ENCODE data around the gene CNTN2.

CNTN2 gene

DNA sequence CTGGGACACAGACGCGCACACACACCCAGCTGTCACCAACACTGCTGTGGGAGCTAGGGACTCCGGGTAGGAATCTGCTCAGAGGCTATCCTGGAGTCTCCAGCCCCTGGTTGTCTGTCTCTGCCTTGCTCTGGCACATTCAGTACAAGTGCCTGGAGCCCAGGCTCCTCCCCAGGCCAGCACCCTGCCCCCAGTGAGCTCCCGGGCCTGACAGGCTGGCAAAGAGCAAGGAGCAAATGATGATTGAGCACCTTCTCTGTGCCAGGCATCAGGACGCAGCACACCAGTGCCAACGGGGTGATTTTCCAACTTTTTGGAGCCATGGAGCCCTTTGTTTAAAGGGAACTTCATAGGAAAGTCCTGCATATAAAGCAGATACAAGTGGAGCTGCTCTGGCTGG is 6.5 kb downstream of the CNTN2 start:
- no peak for DNase-seq (ENCODE audit: low read depth)
- no peak overlapping the region for H3K4me3 ChIP-seq (ENCODE audit: low read depth, low read length)
- TF ChIP-seq MAX (IDR thresholded peaks at IDR 0.05; ENCODE audit: low read depth, low read length): no peak
- no peak for TF ChIP-seq MYC (IDR thresholded peaks at IDR 0.05; ENCODE audit: low read depth, low read length)
- TF ChIP-seq CTCF (IDR thresholded peaks at IDR 0.05; ENCODE audit: low read depth, low read length): no peak
- TF ChIP-seq POLR2A (IDR thresholded peaks at IDR 0.05; ENCODE audit: extremely low read depth, insufficient read length): no peak

- no peak for DNase-seq (ENCODE audit: low read depth)
- H3K4me3 ChIP-seq (ENCODE audit: low read depth, low read length): no peak overlapping the region
- TF ChIP-seq POLR2A (IDR thresholded peaks at IDR 0.05; ENCODE audit: extremely low read depth, insufficient read length) (no peak), MYC (IDR thresholded peaks at IDR 0.05; ENCODE audit: low read depth, low read length) (no peak), MAX (IDR thresholded peaks at IDR 0.05; ENCODE audit: low read depth, low read length) (no peak), CTCF (IDR thresholded peaks at IDR 0.05; ENCODE audit: low read depth, low read length) (no peak)
Measured at GRCh38 chr1:205052690-205053089, 9.7 kb downstream of the CNTN2 start.

- no peak for TF ChIP-seq POLR2A (IDR thresholded peaks at IDR 0.05; ENCODE audit: extremely low read depth, insufficient read length)
- H3K4me3 ChIP-seq (ENCODE audit: low read depth, low read length): no peak overlapping the region
- no peak for DNase-seq (ENCODE audit: low read depth)
Measured at GRCh38 chr1:205053296-205053695, 10.3 kb downstream of the CNTN2 start.

DNA sequence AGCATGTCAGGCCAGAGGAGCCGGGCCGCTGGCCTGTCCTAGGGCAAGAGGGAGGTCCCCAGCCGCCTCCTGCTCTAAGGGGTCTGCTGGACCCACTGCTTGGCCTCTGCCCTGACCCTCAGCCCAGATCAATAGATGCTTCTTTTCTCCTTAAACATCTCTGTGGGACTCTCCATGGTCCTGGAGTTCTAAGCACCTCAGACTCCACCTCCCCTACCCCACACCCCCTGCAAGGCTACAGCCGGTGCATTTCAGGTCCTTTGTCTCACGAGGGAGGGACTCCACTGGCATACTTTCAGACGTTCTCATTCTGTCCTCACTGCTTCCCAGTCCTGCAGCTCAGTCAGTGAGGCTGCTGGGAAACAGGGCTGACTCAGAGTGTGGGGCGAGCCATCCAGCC is 11.0 kb downstream of the CNTN2 start:
- DNase-seq (ENCODE audit: low read depth): no peak
- TF ChIP-seq MAX (IDR thresholded peaks at IDR 0.05; ENCODE audit: low read depth, low read length): no peak
- TF ChIP-seq CTCF (IDR thresholded peaks at IDR 0.05; ENCODE audit: low read depth, low read length): no peak
- TF ChIP-seq MYC (IDR thresholded peaks at IDR 0.05; ENCODE audit: low read depth, low read length): no peak
- no peak for TF ChIP-seq POLR2A (IDR thresholded peaks at IDR 0.05; ENCODE audit: extremely low read depth, insufficient read length)
- no peak overlapping the region for H3K4me3 ChIP-seq (ENCODE audit: low read depth, low read length)

GRCh38 chr1:205056188-205056611 is 13.2 kb downstream of the CNTN2 start:
- no peak overlapping the region for H3K4me3 ChIP-seq (ENCODE audit: low read depth, low read length)
- no peak for DNase-seq (ENCODE audit: low read depth)
- TF ChIP-seq MYC (IDR thresholded peaks at IDR 0.05; ENCODE audit: low read depth, low read length) (no peak), CTCF (IDR thresholded peaks at IDR 0.05; ENCODE audit: low read depth, low read length) (no peak), POLR2A (IDR thresholded peaks at IDR 0.05; ENCODE audit: extremely low read depth, insufficient read length) (no peak), MAX (IDR thresholded peaks at IDR 0.05; ENCODE audit: low read depth, low read length) (no peak)

DNA sequence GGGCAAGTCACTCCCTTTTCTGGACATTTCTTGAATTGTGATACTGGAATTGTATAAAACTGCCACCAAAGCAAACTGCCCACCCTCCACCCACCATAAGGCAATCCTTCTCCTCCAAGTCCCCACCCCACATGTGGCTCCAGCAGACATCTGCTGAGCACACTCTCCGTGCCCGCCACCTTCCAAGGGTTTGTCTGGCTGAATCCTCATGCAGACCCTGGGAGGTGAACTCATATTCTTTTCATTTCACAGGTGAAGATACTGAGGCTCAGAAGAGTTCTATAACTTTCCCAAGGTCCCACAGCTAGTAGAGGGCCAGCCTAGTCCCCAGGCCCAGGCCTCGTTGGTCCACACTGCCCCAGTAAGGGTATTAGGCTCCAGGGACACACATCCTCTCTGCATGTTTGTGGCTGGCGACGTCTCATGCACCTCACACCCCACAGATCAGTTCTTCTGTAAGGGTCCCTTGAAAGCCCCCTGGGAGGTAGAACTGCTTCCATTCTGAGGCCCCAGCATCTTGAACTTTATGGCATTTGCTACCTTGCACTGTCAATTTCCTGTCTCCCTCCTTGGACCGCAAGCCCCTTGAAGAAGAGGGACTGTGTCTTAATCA is 14.1 kb downstream of the CNTN2 start:
- TF ChIP-seq POLR2A (IDR thresholded peaks at IDR 0.05; ENCODE audit: extremely low read depth, insufficient read length) (no peak), MYC (IDR thresholded peaks at IDR 0.05; ENCODE audit: low read depth, low read length) (no peak), MAX (IDR thresholded peaks at IDR 0.05; ENCODE audit: low read depth, low read length) (no peak), CTCF (IDR thresholded peaks at IDR 0.05; ENCODE audit: low read depth, low read length) (no peak)
- no peak for DNase-seq (ENCODE audit: low read depth)
- H3K4me3 ChIP-seq (ENCODE audit: low read depth, low read length): no peak overlapping the region
